ENCODE data around the gene KLHL29.

Gene KLHL29

DNA sequence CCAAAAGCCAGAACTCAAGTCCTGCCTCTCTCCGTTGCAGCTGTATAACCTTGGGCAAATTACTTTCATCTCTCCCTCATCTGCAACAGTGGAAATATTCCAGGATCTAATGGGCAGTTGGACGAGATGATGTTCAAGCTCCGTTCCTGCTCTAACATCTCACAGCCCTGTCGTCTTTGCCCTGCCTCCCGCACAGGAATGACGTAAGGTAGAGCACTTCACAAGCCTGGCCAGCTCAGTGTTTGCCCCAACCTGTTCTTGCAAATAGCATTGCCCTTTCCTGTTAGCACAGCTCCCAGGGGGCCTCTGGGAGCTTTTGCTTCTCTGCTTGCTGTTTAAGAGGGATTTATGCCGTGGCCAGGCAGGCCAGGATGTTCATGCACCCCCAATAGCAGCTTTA lies 107.9 kb downstream of the KLHL29 start:
- DNase-seq (ENCODE audit: low read depth in 2 of 2): no peak

- DNase-seq (ENCODE audit: low read depth in 2 of 2): no peak
Measured at GRCh38 chr2:23493846-23494245, 108.9 kb downstream of the KLHL29 start.

- DNase-seq (ENCODE audit: low read depth in 2 of 2): no peak
Measured at GRCh38 chr2:23494286-23494685, 109.3 kb downstream of the KLHL29 start.

- no peak for DNase-seq (ENCODE audit: low read depth in 2 of 2)
Measured at GRCh38 chr2:23495661-23496114, 110.7 kb downstream of the KLHL29 start.

GRCh38 chr2:23496456-23496855 lies 111.5 kb downstream of the KLHL29 start:
- DNase-seq (ENCODE audit: low read depth in 2 of 2): no peak

GRCh38 chr2:23497063-23497462 lies 112.1 kb downstream of the KLHL29 start:
- DNase-seq (ENCODE audit: low read depth in 2 of 2): peak; percentile 22 to 31

DNA sequence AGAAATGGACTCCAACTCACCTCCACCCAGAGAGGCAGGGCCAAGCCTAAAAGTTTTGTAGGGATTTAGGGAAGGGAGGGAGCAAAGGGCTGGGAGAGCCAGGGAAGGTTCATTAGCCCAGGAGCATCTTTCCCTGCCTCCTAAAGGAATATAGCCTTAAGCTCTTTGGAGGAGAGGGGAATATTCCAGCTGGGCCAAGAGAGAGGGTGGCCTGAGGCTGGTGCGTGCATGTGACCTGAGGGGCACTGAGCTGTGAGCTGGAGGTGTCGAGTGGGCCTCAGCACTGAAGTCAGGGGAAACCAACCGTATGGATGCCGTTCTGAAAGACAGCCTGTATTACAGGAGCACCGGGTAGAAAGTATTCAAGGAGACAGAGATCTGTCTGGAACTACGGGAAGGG lies 112.6 kb downstream of the KLHL29 start:
- DNase-seq (ENCODE audit: low read depth in 2 of 2): no peak

DNA sequence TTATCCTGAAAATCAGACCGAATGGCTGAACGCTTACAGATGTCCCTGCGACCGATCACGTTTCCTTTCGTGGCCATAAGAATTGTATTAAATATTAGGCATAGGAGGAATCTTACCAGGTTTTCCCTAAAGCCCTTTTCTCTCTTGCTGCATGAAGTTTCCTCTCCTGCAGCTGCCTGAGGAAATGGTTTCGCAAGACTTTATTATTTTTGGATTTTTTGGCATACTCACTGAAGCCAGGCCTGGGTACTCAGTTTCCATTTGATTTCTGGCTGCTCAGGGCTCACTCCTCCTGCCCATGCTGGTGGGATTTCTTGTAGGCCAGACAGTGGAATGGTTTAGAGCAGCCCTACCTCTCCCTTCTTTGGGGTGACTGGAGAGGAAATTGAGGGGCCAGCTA lies 114.0 kb downstream of the KLHL29 start:
- no peak for DNase-seq (ENCODE audit: low read depth in 2 of 2)

DNA sequence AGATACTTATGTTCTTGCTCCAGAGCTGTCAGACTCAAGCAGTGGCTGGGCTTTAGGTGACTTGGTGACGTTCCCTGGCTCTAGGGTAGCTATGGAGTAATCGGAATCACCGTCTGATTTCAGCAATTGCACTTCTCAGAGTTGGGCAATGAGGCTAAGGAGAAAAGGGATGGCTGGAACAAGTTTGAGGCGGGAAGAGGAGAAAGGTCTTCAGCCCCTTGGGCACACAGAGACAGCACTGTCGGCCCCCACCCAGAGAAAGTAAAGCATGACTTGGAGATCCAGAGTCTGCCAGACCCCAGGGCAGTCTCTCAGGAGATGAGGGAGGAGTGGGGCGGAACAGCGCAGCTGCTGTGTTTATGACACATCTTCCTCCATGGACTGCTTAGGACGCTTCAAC lies 114.5 kb downstream of the KLHL29 start:
- DNase-seq (ENCODE audit: low read depth in 2 of 2): no peak

- no peak for DNase-seq (ENCODE audit: low read depth in 2 of 2)
Measured at GRCh38 chr2:23500836-23501235, 115.9 kb downstream of the KLHL29 start.

GRCh38 chr2:23502096-23502495 lies 117.1 kb downstream of the KLHL29 start:
- DNase-seq (ENCODE audit: low read depth in 2 of 2): no peak

- no peak for DNase-seq (ENCODE audit: low read depth in 2 of 2)
Measured at GRCh38 chr2:23503097-23503496, 118.1 kb downstream of the KLHL29 start.

GRCh38 chr2:23503682-23504081 lies 118.7 kb downstream of the KLHL29 start:
- DNase-seq (ENCODE audit: low read depth in 2 of 2): no peak

DNA sequence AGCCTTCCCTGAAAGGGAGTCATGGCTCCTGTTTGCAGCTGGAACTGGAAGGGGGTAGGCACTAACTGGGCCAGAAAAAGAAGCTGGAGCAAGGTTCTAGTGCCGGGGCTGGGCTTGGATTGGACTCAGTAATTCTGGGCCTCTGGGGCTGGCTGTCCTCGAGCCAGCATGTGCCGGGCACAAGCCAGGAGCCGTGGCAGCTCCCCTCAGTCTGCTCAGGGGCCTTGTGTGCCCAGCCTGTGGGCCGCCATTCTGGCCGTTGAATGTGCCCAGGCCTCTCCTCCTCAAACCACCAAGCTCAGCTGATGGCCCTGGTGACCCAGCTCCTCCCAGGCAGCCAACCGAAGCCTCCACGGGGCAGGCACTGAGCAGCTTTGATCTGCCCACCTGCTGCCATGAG lies 119.6 kb downstream of the KLHL29 start:
- DNase-seq (ENCODE audit: low read depth in 2 of 2): no peak

DNA sequence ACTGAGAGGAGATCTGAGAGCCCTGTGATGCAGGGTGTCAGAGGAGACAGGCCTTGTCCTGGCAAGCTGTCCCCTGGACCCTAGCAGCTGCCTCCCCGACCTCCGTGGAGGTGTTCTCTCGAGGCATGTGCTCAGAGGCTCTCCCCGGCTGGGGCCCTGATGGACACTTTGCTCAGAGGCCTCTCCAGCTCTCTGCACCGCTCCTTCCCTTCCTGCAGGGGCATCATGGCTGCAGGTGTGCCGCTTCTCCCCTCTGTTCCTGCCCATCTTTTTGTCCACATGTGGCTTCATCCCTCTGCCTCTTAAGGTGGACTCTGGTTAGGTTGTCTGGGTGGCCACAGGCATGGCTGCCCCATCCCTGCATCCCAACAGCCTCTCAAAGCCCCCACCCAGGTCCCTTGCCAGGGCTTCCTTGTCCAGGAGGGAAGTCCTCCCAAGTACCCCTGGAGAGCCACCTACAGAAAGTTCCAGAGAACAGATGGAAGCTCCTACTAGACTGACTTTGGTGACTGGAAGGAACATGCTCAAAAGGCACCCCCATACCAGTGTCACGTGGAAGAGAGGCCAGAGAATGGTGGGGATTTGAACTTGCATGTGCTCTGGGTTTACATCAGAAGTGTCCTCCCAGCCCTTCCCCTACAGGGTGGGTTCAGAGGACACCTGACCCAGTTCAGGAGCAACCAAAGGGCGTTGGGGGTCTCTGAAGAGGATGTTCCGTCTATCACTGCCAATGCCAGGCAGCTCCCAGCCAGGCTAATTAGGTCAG lies 120.4 kb downstream of the KLHL29 start:
- DNase-seq (ENCODE audit: low read depth in 2 of 2): no peak

DNA sequence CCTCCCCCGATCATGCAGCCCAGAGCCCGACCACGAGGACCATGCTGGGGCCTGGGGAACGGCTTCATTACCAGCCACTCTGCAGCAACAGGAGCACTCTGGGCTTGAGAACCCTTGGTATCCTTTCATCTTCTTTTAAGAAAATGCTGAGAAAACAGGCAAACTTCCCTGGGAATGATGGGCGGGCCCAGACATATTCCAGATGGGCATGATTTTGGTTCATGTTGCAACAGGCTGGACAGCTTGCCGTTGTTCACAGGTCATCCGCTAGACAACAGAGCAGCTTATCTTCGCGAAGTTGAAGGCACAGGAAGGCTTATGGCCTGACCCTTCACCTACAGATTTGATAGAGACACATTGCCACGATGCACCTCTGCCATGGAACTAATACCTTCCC lies 121.0 kb downstream of the KLHL29 start:
- DNase-seq (ENCODE audit: low read depth in 2 of 2): no peak

DNA sequence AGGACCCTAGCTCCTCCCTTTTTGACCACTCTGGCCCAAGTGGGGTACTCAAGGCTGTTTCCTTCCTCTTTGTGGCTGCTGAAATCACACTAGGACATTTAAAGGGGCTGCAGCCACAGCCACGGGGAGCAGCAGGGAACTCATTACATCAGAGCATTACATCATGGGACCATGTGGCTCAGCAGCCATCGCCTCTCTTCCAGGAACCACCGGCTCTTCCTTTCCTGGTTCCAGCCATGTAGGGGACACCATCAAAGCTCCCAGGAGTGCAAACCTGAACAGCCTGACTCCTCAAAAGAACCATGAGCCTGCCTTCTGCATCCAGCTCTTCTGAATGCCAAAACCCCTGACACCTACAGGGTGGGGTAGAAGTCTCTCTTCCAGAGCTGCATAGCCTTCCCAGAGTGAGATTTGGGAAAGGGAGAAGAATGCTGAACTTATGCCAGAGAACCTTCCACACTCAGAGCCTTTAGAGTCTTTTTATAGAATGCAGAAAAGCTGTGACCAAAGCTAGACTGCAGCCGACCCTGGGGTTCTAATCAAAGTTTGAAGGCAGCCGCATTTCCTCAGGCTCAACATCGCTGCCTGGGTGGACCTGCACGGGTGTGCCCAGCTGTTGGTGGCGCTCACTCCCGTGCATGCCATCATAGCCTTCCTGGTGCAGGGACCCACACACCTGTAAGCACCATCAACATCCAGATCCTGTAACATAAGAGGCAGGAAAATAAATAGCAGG lies 121.7 kb downstream of the KLHL29 start:
- no peak for DNase-seq (ENCODE audit: low read depth in 2 of 2)

- no peak for DNase-seq (ENCODE audit: low read depth in 2 of 2)
Measured at GRCh38 chr2:23507267-23508065, 122.5 kb downstream of the KLHL29 start.

DNA sequence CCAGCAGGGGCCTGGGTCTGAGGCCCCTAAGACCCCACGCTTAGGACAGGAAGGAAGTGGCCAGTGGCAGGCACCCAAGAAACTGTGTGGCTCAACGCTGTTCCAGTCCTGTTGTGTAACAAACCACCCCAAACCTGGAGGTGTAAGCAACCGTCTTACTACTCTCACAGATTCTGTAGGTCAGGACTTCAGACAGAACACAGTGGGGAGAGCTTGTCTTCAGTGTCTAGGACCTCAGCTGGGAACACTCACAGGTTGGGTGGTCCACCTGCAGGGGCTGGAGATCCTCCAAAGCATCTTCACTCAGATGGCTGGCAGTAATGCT lies 123.0 kb downstream of the KLHL29 start:
- no peak for DNase-seq (ENCODE audit: low read depth in 2 of 2)

GRCh38 chr2:23509103-23509502 lies 124.1 kb downstream of the KLHL29 start:
- DNase-seq (ENCODE audit: low read depth in 2 of 2): no peak

DNA sequence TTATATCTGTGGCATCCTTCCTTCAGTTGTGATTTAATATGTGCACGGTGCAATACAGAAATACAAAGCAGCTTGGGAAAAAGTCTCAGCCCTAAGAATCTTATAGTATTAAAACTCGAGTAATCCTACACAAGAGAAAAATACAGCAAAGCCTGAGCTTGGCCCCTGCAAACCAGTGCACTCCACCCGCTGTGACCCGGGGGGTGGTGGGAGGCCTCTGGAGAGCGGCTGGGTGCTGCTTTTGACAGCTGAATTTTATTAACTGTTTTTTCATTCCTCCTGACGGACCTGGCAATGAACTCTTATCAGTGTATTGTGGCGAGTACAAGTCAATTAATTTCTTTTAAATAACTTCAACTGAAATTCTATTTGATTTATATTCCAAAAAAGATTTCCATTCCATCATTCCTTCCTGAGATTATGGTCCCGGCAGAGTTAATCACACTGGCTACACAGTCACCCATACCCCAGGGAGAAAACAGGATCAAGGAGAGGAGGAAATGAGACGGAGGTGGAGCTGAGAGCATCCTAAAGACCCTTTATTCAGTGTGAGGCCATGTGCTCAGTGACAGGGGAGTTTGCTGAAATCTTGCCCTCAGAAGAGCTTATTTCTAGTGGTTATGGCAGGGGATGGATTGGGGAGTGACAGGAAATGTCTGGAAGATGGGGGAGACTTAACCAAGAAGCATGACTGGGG lies 124.8 kb downstream of the KLHL29 start:
- DNase-seq (ENCODE audit: low read depth in 2 of 2): no peak

GRCh38 chr2:23510471-23510870 lies 125.5 kb downstream of the KLHL29 start:
- no peak for DNase-seq (ENCODE audit: low read depth in 2 of 2)
